ENCODE measurements around the gene IL1RL2.

IL1RL2 gene

DNA sequence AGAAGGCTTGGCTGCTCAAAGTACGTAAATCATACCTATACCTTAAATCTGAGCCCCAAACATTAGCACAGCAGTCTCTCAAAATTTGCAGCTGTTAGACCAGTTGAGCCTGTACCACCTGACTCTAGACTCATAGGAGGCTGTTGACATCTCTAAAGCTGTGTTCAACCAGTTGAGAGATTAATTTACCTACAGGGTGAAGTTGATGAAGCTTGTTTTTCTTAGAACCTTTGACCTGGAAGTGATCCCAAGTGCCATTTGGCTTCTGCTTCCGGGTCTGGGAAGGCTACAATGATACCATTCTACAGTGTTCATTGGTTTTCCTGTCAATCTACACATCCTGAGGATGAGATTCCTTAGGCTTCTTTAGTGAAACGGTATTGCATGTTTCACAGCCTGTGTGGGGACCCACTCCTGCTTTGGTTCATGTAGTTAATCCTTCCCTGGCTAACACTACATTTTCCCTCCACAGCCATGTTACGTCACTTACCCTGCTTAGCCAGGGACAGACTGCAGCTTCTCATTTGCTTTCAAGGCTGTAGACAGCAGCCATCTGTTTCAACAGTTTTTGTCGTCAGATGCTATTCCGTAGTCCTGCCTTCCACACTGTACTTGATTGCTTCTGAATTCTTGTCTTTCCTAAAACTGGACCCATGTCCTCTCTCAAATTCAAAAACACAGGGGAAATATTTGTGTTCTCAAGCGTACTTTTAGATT, 4.7 kb upstream of the IL1RL2 start:
- DNase-seq (ENCODE audit: low read depth) = no peak

DNA sequence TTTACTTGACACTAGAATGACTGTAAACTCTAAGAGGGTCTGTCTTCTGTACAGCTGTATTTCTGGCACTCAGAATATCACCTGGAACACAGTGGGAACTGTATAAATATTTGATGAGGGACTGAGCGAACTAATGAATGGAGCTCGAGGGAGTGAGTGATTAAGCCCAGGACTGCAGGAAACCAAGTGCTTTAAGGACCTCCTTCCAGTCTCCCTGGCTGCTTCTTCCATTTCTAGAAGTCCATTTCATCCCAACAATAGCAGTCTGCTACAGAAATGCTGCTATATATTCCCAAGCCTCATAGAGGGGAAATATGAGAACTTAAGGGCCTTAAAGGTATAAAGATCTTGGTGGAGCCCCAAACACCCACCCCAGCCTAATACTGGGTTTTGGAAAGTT, 2.8 kb upstream of the IL1RL2 start:
- TF ChIP-seq, protein P1, sequence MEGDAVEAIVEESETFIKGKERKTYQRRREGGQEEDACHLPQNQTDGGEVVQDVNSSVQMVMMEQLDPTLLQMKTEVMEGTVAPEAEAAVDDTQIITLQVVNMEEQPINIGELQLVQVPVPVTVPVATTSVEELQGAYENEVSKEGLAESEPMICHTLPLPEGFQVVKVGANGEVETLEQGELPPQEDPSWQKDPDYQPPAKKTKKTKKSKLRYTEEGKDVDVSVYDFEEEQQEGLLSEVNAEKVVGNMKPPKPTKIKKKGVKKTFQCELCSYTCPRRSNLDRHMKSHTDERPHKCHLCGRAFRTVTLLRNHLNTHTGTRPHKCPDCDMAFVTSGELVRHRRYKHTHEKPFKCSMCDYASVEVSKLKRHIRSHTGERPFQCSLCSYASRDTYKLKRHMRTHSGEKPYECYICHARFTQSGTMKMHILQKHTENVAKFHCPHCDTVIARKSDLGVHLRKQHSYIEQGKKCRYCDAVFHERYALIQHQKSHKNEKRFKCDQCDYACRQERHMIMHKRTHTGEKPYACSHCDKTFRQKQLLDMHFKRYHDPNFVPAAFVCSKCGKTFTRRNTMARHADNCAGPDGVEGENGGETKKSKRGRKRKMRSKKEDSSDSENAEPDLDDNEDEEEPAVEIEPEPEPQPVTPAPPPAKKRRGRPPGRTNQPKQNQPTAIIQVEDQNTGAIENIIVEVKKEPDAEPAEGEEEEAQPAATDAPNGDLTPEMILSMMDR (IDR thresholded peaks at IDR 0.05; ENCODE audit: insufficient read depth, low read depth, low read length, missing control alignments) = no peak
- no peak overlapping the region for H3K4me3 ChIP-seq (ENCODE audit: low read depth, low read length)
- no peak for DNase-seq (ENCODE audit: low read depth)

More for the DNA sequence above, 4.7 kb upstream of the IL1RL2 start:
- TF ChIP-seq, protein P1 (IDR thresholded peaks at IDR 0.05; ENCODE audit: insufficient read depth, low read depth, low read length, missing control alignments) = no peak
- no peak overlapping the region for H3K4me3 ChIP-seq (ENCODE audit: low read depth, low read length)

DNA sequence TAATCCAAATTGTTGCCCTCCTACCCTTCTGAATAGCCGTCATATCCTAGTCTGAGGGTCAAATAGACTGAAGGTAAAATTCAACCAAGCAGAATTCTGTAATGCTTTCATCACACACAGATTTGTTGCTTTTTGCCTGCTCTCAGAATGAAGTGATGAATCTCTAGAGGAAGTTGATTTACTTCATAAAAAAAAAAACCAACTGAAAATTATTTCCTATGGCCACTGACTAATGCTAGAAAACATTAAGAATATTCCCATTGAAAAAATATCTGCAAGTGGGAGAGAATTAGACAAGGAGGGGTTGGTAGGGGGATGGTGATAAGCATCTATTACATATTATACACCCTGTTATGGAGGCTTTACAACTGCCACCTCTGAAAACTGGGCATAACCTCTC, 2.3 kb upstream of the IL1RL2 start:
- TF ChIP-seq, protein P1 (IDR thresholded peaks at IDR 0.05; ENCODE audit: insufficient read depth, low read depth, low read length, missing control alignments) = no peak

DNA sequence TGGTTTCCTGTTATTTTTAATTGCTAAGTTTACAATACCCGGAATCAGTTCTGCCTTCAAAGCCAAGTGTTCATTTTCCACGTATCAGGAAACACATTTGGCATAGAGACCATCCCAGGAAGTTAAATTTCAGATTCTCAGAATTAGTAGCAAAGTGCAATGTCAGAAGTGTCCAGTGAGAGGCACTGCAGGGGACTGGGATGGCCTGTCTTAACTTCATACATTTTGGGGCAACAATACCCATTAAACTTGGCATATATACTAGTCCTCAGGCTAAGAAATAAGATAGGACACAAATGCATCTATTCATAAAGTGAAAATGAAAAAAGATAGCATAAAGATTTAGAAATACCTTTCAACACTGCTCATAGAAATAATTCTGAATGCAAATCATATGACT, 1.5 kb upstream of the IL1RL2 start:
- no peak for DNase-seq (ENCODE audit: low read depth)
- no peak overlapping the region for H3K4me3 ChIP-seq (ENCODE audit: low read depth, low read length)
- TF ChIP-seq, protein P1 (IDR thresholded peaks at IDR 0.05; ENCODE audit: insufficient read depth, low read depth, low read length, missing control alignments) = peak; percentile 11

More for the DNA sequence above, 2.3 kb upstream of the IL1RL2 start:
- no peak overlapping the region for H3K4me3 ChIP-seq (ENCODE audit: low read depth, low read length)
- no peak for DNase-seq (ENCODE audit: low read depth)

DNA sequence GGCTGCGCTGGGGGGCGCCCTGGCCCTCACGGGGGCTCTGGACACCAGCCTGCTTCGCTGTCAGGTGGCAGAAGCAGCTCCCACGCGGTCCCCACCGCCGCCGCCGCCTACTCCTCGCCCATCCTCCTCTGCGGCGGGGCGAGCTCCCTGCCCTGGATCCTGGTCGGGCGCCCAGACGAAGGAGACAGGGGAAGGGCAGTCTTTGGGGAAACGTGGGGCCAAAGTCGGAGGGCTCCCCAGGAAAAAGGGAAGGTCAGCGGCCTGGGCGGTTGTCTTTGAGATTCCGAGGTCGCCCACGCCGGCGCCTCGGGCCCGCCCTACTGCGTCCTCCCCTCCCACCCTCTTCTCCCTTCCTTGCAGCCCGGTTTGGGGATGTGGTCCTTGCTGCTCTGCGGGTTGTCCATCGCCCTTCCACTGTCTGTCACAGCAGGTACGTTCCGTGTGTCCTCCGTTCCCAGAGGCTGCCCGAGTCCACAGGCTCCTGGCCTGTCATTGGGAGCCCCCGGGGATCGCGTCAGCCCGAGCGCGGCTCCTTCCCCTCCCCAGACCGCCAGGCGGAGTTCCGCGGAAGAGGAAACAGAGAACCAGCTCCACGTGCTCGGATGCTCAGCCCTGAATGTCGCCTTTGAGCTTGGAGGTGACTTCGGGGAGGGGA, 800 bp downstream of the IL1RL2 start:
- TF ChIP-seq, protein P1 (IDR thresholded peaks at IDR 0.05; ENCODE audit: insufficient read depth, low read depth, low read length, missing control alignments) = no peak
- no peak for DNase-seq (ENCODE audit: low read depth)
- H3K4me3 ChIP-seq (ENCODE audit: low read depth, low read length) = no peak overlapping the region

DNA sequence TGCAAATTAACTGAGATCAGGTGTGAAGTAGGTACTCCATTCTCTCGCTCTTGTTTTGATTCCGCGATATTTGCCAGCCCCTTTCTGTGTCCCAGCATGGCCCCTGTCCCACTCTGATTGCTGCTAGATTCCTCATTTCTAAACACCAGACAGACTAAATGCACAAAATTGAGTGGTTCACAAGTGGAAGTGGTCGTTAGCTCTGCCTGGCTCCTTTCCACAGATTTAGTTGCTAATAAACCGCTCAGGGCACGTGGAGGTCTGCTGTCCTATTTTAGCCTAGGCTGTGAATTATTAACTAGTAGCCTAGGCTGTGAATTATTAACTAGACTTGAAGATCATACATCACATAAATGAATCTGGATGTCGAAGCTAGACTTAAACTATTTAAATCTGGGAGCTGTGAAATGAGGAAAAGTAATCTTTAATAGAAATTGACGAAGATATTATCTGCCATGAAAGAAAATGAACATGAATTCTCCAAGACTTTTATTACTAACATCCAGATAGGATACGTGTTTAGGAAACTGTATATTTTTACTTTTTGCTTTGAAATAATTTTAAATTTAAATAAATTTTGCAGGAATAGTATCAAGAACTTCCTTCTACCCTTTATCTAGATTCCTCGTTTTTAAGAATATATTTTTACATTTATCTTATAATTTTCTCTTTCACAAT, 3.7 kb downstream of the IL1RL2 start:
- no peak for DNase-seq (ENCODE audit: low read depth)
- TF ChIP-seq, protein P1 (IDR thresholded peaks at IDR 0.05; ENCODE audit: insufficient read depth, low read depth, low read length, missing control alignments) = no peak
- H3K4me3 ChIP-seq (ENCODE audit: low read depth, low read length) = no peak overlapping the region

All from GM12865 (cell line).